Activated gamma-delta T cell treated with Interleukin-2 at 50 U/mL for 16 hours (primary cell): ENCODE data around the gene CRYGB.

Source experiments
- DNase-seq: peaks from one replicate; pipeline ENCODE4 v3.0.0-alpha.2; 2020

Gene CRYGB

GRCh38 chr2:208146006-208146405 lies at the start of gene CRYGB:
TSS of gene CRYGB (minus strand) at chr2:208146158. CDS start at chr2:208146120, 38 bp downstream.
- no peak for DNase-seq

GRCh38 chr2:208195531-208195930 lies 49.6 kb upstream of the CRYGB start:
- no peak for DNase-seq

DNA sequence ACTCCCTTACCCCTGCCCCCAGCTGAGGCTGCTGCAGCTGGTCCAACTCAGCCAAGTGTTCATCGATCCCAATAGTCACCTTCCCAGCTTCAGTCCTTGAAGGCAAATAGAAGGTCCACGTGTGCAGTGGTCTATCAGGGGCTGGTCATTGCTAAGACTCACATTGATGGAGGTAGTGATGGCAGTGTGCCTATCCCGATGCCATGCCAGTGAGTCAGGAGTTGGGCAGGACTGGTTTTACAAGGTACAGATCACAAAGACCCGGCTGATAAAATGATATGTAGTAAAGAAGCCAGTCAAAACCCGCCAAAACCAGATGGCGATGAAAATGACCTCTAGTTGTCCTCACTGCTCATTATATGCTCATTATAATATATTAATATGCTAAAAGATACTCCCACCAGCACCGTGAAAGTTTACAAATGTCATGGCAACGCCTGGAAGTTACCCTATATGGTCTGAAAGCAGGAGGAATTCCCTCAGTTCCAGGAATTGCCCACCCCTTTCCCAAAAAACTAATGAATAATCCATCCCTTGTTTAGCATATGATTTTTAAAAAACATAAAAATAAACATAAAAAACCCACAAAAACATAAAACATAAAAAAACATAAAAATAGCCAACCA lies 46.8 kb upstream of the CRYGB start:
- no peak for DNase-seq

- DNase-seq: no peak
These were observed 44.0 kb upstream of the CRYGB start, which contains the start of gene C2orf80 for GRCh38 chr2:208189810-208190503. TSS of gene C2orf80 (minus strand) at chr2:208190030. CDS start at chr2:208186986, 3,044 bp downstream.

DNA sequence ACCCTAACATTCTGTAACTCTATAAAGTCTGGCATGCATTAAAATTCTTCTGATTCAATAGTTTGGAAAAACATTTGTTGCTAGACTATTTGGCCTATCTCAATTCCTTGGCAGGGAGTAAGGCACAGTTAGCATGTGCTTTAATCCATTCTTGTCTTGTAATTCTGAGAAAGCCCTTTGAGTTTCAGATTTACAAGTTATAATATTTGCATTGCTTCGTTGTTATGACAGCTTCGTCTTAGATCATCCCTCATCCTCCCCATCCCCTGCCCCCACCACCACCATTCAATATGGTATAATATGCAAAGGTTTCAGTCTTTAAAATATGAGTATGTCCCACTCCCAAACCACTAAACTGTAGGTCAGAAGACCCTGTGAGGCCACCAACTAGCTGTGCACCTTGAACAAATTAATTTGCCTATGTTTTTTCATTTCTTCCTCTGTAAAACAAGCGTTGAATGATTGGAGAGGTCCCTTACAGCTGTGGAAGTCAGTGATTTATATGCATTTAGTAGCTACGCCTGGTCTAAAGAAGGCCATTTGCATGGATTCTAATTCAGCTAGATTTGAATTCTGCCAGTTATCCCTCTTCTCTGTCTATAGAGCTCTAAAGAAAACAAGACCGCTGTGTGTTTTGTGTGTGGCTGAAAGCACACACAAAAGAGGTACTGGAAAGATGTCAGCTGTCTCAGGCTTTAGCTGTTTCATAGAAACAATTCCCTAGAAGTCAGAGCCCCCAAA lies 43.3 kb upstream of the CRYGB start:
- no peak for DNase-seq

DNA sequence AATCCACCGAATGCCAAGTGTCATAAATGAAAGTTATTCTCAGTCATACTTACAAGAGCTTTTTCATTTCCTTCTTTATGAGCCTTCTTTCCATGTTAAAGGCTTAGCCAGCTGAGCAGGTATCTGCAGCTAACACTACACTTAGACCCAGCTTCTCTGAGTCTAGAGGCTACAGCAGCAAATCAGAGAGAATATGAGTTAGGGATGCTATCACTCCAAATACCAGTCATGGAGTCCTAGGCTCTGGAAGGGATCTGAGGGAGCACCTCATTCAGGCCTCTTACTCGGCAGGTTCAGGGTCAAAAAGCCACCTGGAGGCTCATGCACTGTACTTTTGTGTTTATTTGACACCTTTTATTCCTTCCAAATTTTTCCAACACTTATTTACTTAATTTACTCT lies 40.9 kb upstream of the CRYGB start:
- DNase-seq: no peak

DNA sequence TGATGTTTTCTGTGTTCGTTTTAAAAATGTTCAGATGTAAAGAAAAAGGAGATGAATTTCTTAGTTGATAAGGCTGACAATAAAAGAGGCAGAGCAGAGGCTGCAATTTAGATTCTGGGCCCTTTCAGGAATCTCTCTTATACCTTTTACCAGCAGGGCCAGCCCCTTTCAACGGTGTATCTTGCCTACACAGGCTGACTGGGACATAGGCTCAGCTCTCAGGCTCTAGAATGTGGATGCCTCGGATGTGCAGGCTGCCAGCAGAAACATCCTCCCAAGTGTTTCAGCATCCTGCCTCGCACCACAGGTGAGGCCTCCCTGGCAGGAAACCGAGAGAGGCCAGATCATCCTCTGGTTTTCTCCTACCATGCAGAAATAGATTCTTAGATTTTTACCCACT lies 40.5 kb upstream of the CRYGB start:
- DNase-seq: no peak

- DNase-seq: no peak
These were observed 38.2 kb upstream of the CRYGB start for GRCh38 chr2:208183972-208184705.

DNA sequence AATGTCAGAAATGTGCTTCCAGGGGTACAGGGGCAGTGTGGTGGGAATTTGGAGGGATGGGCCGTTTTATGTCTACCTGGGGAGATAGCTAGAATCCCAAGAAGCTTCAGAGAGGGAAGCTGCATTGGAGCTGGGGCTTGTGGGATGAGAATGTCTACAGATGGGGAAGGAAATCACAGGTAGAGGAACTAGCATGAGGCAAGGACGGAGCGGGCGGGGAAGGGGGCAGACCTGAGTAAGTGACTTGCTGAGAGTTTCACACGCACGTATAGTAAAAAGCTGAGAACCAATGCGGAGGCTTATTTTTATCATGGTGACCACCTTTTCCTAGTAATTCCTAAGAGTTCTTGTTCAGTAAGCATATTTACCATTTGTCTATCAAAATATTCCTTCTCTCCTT lies 37.6 kb upstream of the CRYGB start:
- DNase-seq: no peak

- DNase-seq: no peak
These were observed 36.9 kb upstream of the CRYGB start for GRCh38 chr2:208182835-208183234.

DNA sequence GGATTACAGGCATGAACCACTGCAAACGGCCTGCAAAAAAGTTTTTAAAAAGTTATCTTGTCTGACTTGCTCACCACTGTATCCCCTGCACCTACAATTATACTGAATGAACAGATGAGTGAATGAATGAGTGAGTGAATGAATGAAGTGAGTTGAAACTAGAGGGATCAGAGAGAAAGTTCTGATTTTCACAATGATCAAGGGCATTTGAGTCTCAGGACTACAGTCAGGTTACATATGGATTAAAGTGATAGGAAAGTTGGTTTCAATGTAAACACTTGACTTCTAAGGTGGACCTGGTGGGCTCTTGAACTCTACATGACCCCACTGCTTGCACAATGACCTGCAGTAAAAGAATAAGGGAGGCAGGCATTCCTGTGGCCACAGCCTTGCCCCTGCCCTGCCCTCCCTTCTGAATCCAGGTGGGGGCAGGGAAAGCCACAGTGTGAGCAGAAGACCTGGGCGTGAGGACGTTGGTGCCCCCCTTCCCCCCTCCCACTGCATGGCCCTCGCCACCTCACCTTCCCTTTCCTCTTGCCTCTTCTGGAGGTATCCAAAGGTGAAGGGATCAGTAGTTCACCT lies 33.2 kb upstream of the CRYGB start:
- no peak for DNase-seq

- DNase-seq: no peak
These were observed 29.8 kb upstream of the CRYGB start for GRCh38 chr2:208175840-208176153.

- peak; percentile 57 for DNase-seq
These were observed 29.3 kb upstream of the CRYGB start for GRCh38 chr2:208175069-208175839.

DNA sequence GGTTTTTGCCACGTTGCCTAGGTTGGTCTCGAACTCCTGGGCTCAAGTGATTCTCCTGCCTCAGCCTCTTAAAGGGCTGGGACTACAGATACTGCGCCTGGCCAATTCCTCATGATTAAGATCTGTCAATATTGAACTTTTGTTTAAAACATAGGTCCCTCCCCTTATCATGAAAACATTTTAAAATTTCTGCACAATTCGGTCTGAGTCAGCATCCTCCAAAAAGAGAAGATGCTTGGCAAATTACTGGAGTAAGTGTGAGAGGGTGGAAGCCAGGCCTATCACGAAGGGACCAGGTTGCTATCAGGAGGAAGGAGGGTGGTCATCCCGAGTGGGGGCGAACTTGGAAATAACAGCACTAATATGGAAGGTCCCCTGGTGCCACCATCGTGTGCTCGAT lies 28.2 kb upstream of the CRYGB start:
- DNase-seq: no peak

GRCh38 chr2:208172125-208172524 lies 26.2 kb upstream of the CRYGB start:
- no peak for DNase-seq

DNA sequence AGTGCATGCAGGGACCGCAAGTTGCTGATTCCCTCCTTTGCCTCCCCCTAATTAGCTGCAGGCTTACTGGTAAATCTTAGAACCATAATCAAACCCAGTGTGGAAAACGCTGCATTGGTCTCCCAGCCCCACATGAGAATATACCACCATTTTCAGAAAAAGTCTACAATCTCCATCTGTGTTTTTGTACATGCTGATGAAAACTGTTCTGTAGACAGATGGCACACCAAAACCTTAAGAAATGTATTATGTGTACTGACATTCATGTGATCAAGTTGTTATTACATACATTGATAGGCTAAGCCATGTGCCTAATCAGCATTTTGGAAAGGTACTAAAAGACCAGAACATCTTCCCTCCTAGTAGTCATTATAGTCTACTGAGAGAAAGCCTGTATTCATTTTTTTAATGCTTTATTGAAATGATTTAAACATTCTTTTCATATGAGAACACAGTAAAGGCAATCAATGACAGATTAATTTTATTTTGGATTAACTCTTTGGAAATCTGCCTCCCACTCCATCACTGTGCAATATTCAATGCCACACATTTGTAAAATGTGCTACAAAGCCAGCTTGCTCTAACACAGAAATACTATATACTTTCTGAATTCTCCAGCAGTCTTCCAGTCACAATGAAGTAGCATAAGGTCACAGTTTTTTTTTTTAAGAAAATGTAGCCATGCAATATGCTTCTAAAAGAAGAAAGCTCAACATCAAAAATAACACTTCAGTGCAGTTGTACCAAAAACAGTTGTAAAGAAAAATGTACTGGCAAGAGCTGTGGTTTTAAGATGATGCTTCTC lies 19.2 kb upstream of the CRYGB start:
- no peak for DNase-seq

DNA sequence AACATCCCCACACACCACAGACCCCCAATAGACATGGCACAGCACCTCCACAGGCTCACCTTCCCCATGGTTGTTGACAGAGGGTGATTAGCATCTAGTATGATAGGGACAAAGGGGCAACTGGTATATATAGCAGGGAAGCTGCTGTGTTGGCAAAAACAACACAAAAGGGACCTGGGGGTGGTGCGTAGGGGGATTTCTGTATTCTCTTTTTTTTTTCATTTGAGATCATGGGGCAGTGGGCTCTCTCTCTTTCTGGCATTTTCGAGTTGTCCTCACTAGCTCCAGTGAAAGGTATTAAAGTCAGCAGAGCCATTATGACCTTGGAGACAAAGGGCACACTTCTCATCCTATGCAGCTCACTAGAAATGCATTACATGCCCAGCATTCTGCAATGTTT lies 17.5 kb upstream of the CRYGB start, which contains the start of gene CRYGA:
TSS of gene CRYGA (minus strand) at position 101 of the 400 bp plus-strand sequence. CDS start at position 68, 33 bp downstream.
- no peak for DNase-seq

DNA sequence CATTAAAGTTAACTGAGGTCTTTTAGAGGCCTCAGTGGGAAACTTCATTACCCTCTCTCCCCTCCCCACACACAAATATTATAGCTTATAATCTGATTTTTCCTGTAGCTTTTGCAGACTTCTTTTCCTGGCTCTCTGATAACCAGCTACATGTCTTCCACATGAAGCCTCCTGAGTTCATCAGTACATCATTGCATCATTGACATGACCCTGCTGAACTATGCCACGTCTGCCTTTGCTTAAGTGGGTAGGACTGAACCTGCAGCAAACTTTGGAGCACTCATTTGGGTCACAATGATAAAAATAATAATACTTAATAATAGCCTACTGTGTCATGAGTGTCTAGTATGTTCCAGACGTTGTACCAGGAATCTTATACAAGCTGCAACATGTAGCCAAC lies 10.5 kb upstream of the CRYGB start:
- DNase-seq: no peak

DNA sequence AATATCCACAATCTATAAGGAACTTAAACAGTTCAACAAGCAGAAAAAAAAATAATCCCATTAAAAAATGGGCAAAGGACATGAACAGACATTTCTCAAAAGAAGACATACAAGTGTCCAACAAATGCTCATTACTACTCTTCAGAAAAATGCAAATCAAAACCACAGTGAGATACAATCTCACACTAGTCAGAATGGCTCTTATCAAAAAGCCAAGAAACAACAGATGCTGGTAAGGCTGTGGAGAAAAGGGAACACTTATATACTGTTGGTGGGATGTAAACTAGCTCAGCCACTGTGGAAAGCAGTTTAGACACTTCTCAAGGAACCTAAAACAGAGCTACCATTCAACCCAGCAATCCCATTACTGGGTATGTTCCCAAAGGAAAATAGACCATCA lies 7.2 kb upstream of the CRYGB start:
- no peak for DNase-seq

DNA sequence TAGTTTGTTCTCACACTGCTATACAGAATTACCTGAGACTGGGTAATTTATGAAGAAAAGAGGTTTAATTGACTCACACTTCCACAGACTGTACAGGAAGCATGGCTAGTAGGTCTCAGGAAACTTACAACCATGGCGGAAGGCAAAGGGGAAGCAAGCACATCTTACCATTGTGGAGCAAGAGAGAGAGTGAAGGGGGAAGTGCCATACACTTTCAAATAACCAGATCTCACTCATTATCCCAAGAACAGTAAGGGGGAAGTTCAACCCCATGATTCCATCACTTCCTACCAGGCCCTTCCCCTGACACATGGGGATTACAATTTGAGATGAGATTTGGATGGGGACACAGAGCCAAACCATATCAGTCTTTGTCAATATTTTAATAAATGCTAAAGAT lies 5.0 kb upstream of the CRYGB start:
- no peak for DNase-seq

DNA sequence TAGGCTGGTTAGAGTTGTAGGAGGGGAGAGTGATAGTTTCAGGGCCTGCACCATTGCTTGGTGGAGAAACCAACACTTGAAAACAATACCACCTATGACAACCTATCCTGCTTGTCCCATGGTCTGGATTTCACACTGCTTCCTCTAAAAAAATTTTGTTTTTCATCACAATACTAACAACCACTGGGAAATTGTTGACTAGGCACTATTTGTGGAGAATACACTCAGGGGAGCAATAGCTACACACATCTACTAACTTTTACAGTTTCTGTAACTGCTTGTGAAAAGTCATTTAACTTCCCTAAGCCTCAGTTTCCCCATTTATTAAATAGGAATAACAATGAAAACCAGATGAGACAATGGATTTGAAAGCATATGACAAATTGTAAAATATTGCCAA lies 4.1 kb upstream of the CRYGB start:
- no peak for DNase-seq
